Measurements from ENCODE around the gene HRH1.

- TF ChIP-seq POLR2A (IDR thresholded peaks at IDR 0.05; ENCODE audit: low read depth, low read length) (no peak), TAF1 (IDR thresholded peaks at IDR 0.05; ENCODE audit: low read depth, low read length) (no peak), POLR2AphosphoS5 (IDR thresholded peaks at IDR 0.05; ENCODE audit: low read depth, low read length) (no peak), POU2F2 (IDR thresholded peaks at IDR 0.05; ENCODE audit: low read depth, low read length) (no peak)
These were observed 148.2 kb downstream of the HRH1 start for GRCh38 chr3:11302444-11302843.
